ENCODE measurements around the gene ARF1. TPM values are rescaled to one million over a fixed set of nuclear protein-coding genes. Genes with fewer than 3 reads are reported as not detected.

The ARF1 gene
- 348 and 401 TPM in 2 replicates for total RNA-seq

GRCh38 chr1:228082214-228082917 lies at the start of gene ARF1:
Gene ARF1 (plus strand): TSS chr1:228082708. CDS start chr1:228097115, 14,407 bp downstream.

GRCh38 chr1:228102791-228103620 lies 20.5 kb downstream of the ARF1 start, which contains the start of gene C1orf35:
Gene C1orf35 (minus strand): TSS chr1:228103325. CDS start chr1:228103227, 98 bp downstream.

GRCh38 chr1:228109073-228109961 lies 26.8 kb downstream of the ARF1 start, which contains the start of gene MRPL55:
Gene MRPL55 (minus strand): TSS chr1:228109299. CDS start chr1:228108260, 1,039 bp downstream.

GRCh38 chr1:228139931-228140723 lies 57.6 kb downstream of the ARF1 start, which contains the start of gene GUK1:
Gene GUK1 (plus strand): TSS chr1:228140279. CDS start chr1:228140303, 24 bp downstream.

Other genes starting within 250 kb of the ARF1 start
- 0.47 and 1.5 TPM in 2 replicates for gene WNT9A, start 134.8 kb upstream of the ARF1 start, total RNA-seq
- not detected in 2 replicates for gene WNT3A, start 75.7 kb upstream of the ARF1 start, total RNA-seq
- 5.8 and 10.7 TPM in 2 replicates for gene C1orf35, start 20.6 kb downstream of the ARF1 start, total RNA-seq
- 60.0 and 60.2 TPM in 2 replicates for gene MRPL55, start 26.6 kb downstream of the ARF1 start, total RNA-seq
- gene GUK1, start 57.6 kb downstream of the ARF1 start, total RNA-seq = 373 and 571 TPM in 2 replicates
- gene GJC2, start 67.2 kb downstream of the ARF1 start, total RNA-seq = 0.60 and 6.2 TPM in 2 replicates
- gene IBA57, start 83.1 kb downstream of the ARF1 start, total RNA-seq = 2.2 and 4.1 TPM in 2 replicates
- gene OBSCN, start 125.3 kb downstream of the ARF1 start, total RNA-seq = 5.3 and 6.9 TPM in 2 replicates

All from pericardium fibroblast (primary cell).